ENCODE measurements around the gene TNNT3. TPM values are rescaled to one million over a fixed set of nuclear protein-coding genes. Genes with fewer than 3 reads are reported as not detected.
A peak's percentile ranks its signal among the peaks of the same experiment; 100 is the strongest.
"Not testable (repeated sequence)": the region's sequence is repeated elsewhere in the genome, so short reads cannot be mapped to it uniquely, and the experiment has no call there.

TNNT3 gene
- total RNA-seq, 4 donors from 2014 or later = 3.2 to 60.6 (median 29.3) TPM; not detected in 1

- DNase-seq = peak in 1 of 2 donors; percentile 14
- intact Hi-C loops (cut with DNase I; ENCODE audit: low total_unique reads) = no loop called here
These were observed 18.3 kb downstream of the TNNT3 start for GRCh38 chr11:1937616-1938342.

DNA sequence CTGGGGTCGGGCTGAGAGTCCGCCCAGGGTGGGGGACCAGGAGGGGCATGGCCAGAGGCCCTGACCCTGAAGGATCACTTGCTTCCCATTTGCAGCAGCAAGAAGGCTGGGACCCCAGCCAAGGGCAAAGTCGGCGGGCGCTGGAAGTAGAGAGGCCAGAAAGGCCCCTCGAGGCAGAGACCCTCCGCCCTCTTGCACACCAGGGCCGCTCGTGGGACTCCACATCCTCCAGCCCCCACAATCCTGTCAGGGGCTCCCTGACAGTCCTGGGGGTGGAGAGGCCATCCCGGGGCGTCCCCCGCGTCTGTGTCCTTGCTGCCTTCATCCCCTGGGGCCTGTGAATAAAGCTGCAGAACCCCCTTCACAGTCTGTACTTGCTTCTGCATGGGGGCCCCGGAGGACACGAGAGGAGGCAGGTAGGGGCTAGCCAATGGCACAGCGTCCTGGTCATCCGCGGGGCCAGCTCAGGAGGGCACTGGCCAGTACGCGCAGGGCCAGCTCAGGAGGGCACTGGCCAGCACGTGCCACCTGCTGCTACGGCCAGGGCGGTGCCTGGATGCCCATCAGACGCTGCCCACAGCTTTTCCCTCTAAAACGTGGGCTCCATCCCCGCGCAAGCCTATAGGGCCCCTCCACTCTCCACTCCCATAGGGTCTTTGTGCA, 19.0 kb downstream of the TNNT3 start:
- Histone ChIP-seq H3K4me1 (peaks cover 0 to 5% of the 10 kb centered on the region in 2 donors), H3K36me3 (no peaks in the 10 kb centered on the region), H3K4me3 (no peak overlapping the region), H3K9me3 (no peaks in the 10 kb centered on the region), H3K27me3 (no peaks in the 10 kb centered on the region), H3K27ac (peak overlapping the region; percentile 38 to 46)
- DNase-seq = peak in 1 of 2 donors; percentile 26
- intact Hi-C loops (cut with DNase I; ENCODE audit: low total_unique reads) = no loop called here
- TF ChIP-seq POLR2A (IDR thresholded peaks at IDR 0.05) = no peak
- TF ChIP-seq CTCF (IDR thresholded peaks at IDR 0.05) = no peak

More at GRCh38 chr11:1937616-1938342, 18.3 kb downstream of the TNNT3 start:
- no peak overlapping the region for H3K4me3 ChIP-seq
- H3K36me3 ChIP-seq = no peaks in the 10 kb centered on the region
- peaks cover 0 to 5% of the 10 kb centered on the region in 2 donors for H3K4me1 ChIP-seq
- peak overlapping the region in 1 of 2 donors; percentile 38 for H3K27ac ChIP-seq
- H3K27me3 ChIP-seq = no peaks in the 10 kb centered on the region
- TF ChIP-seq CTCF (IDR thresholded peaks at IDR 0.05) (no peak), POLR2A (IDR thresholded peaks at IDR 0.05) (no peak)
- no peaks in the 10 kb centered on the region for H3K9me3 ChIP-seq

- H3K4me3 ChIP-seq = no peak overlapping the region
- no peaks in the 10 kb centered on the region for H3K9me3 ChIP-seq
- peaks cover 0 to 5% of the 10 kb centered on the region in 2 donors for H3K4me1 ChIP-seq
- DNase-seq = peak in 1 of 2 donors; percentile 66
- no peaks in the 10 kb centered on the region for H3K27me3 ChIP-seq
- TF ChIP-seq CTCF (IDR thresholded peaks at IDR 0.05) (no peak), POLR2A (IDR thresholded peaks at IDR 0.05) (no peak)
- H3K27ac ChIP-seq = peak overlapping the region; percentile 38 to 46
- no peaks in the 10 kb centered on the region for H3K36me3 ChIP-seq
- intact Hi-C loops (cut with DNase I; ENCODE audit: low total_unique reads) = no loop called here
These were observed 19.6 kb downstream of the TNNT3 start for GRCh38 chr11:1939006-1939625.

- intact Hi-C loops (cut with DNase I; ENCODE audit: low total_unique reads) = loop anchor here (10.0 kb wide), 1 partner anchor 45 kb away; the partner anchor contains the start of gene PRR33
- peak in 1 of 2 donors; percentile 25 for DNase-seq
- H3K4me1 ChIP-seq, H3K4me3 ChIP-seq, H3K9me3 ChIP-seq, H3K27me3 ChIP-seq, H3K36me3 ChIP-seq: not testable (repeated sequence)
- H3K27ac ChIP-seq = peak overlapping the region in 1 of 2 donors; percentile 49
These were observed 20.3 kb downstream of the TNNT3 start for GRCh38 chr11:1939788-1940187.

- H3K27me3 ChIP-seq = no peaks in the 10 kb centered on the region
- intact Hi-C loops (cut with DNase I; ENCODE audit: low total_unique reads) = loop anchor here (10.0 kb wide), 1 partner anchor 48 kb away; the partner anchor contains the start of gene PRR33
- peaks cover 0 to 5% of the 10 kb centered on the region in 2 donors for H3K4me1 ChIP-seq
- TF ChIP-seq POLR2A (IDR thresholded peaks at IDR 0.05) = no peak
- no peak for TF ChIP-seq CTCF (IDR thresholded peaks at IDR 0.05)
- DNase-seq = peak; percentile 9 to 11
- no peaks in the 10 kb centered on the region for H3K36me3 ChIP-seq
- no peak overlapping the region for H3K4me3 ChIP-seq
- no peak overlapping the region for H3K27ac ChIP-seq
- no peaks in the 10 kb centered on the region for H3K9me3 ChIP-seq
These were observed 23.2 kb downstream of the TNNT3 start for GRCh38 chr11:1942558-1943260.

All from uterus (tissue), 4 donors.